Heart left ventricle (tissue), 16 donors: Measurements from ENCODE around the gene RBMS3. TPM values are rescaled to one million over a fixed set of nuclear protein-coding genes. Genes with fewer than 3 reads are reported as not detected.
"Not testable (repeated sequence)": the region's sequence is repeated elsewhere in the genome, so short reads cannot be mapped to it uniquely, and the experiment has no call there.

Experiments used
- ATAC-seq, 4 donors: fragments of 200-7000 bp; cut with Tn5 transposase; one replicate each; pipeline ENCODE4 v1.9.1; 2020 to 2022; ENCODE audit warnings: moderate library complexity in 4 of 4, mild to moderate bottlenecking in 3 of 4, moderate number of reproducible peaks in 1 of 4
- DNase-seq, 5 donors: peaks; one replicate each; pipeline ENCODE4 v3.0.0-alpha.2; 2020
- H3K27ac ChIP-seq, 12 donors: fragments of 200-600 bp; sonication (generic) in 4 of 12; one replicate each; pipeline versions ENCODE4 v1.5.0 to v1.8.0; 2016 to 2022; ENCODE audit warnings: mild to moderate bottlenecking in 2 of 12
- H3K27me3 ChIP-seq, 9 donors: fragments of 200-600 bp; sonication (generic) in 2 of 9; one replicate each; pipeline versions ENCODE4 v1.5.1 to v1.8.0; 2016 to 2022; ENCODE audit warnings: mild to moderate bottlenecking in 3 of 9
- H3K36me3 ChIP-seq, 9 donors: fragments of 200-600 bp; sonication (generic) in 2 of 9; one replicate each; pipeline versions ENCODE4 v1.5.0 to v1.8.0; 2018 to 2022; ENCODE audit warnings: mild to moderate bottlenecking in 2 of 9
- H3K4me1 ChIP-seq, 12 donors: fragments of 200-600 bp; sonication (generic) in 4 of 12; one replicate each; pipeline versions ENCODE4 v1.5.0 to v1.8.0; 2016 to 2022; ENCODE audit warnings: mild to moderate bottlenecking in 3 of 12
- H3K4me3 ChIP-seq, 12 donors: fragments of 200-600 bp; sonication (generic) in 4 of 12; one replicate each; pipeline versions ENCODE4 v1.5.0 to v1.8.0; 2017 to 2022; ENCODE audit warnings: mild to moderate bottlenecking in 9 of 12, moderate library complexity in 4 of 12
- H3K9me3 ChIP-seq, 12 donors: fragments of 200-600 bp; sonication (generic) in 4 of 12; one replicate each; pipeline versions ENCODE4 v1.5.0 to v1.8.0; 2016 to 2022; ENCODE audit warnings: mild to moderate bottlenecking in 1 of 12
- POLR2A ChIP-seq, 2 donors: fragments of 450-650 bp; IDR thresholded peaks; one replicate each; pipeline ENCODE4 v1.6.1; 2017; ENCODE audit warnings: antibody characterized with exemption in 2 of 2, mild to moderate bottlenecking in 2 of 2, moderate library complexity in 2 of 2
- WGBS, 4 donors: extraction: QIAGEN DNeasy Blood & Tissue Kit in 2 of 4; methylation state at CpG; one replicate each; pipeline versions ENCODE4 v1.1.5 to v1.1.7; 2013 to 2018; 5-methylcytosine and 5-hydroxymethylcytosine counted together
- intact Hi-C, 10 donors: fragments of 100-400 bp; cut with DNase I; formaldehyde crosslinking; loops; one replicate each; pipeline versions ENCODE4 v1.11.1 to v1.14.2; 2022
- polyA plus RNA-seq, 2 donors: library from polyadenylated mRNA; stranded (reverse); fragments of 200-250 nt; gene quantifications; one replicate each; pipeline ENCODE4 v1.2.3, GENCODE V29; 2013
- total RNA-seq, 9 donors: library from RNA; depleted of rRNA in 2 of 9; stranded (reverse); fragments of >200 nt in 2 of 9; fragmentation: NEBNext Ultra II Directional in 3 of 9; extraction: Animal tissue kit (Norgen Biotek cat#: 25700) in 3 of 9; gene quantifications; one replicate each; pipeline versions ENCODE4 v1.1.0 to v1.2.4, GENCODE V29; 2016 to 2023
- TF ChIP-seq, protein P1 (sequence below), 12 donors: fragments of 200-600 bp; sonication (generic) in 4 of 12; IDR thresholded peaks; one replicate each; pipeline versions ENCODE4 v1.5.0 to v1.8.0; 2018 to 2022; ENCODE audit warnings: antibody characterized with exemption in 12 of 12, mild to moderate bottlenecking in 5 of 12
- donor health status: ischemic (EF 13 %, LVEDD 7.1; RV severe dilation, severe dysfunction).
- donor health status: healthy with polysubstance abuse.
- donor health status: DM: no; HTN: yes; CAD: no.
- donor health status: DM: no; HTN: no; CAD: no.
- donor health status: ischemic (EF 25% LVEDD 6.9; RV normal size, moderate dysfunction).
- donor health status: ischemic (EF 25% LVEDD 5.7; RV mildly dilated, moderate dysfunction).
- donor health status: healthy.
- donor health status: DM: yes; HTN: yes; CAD: no.
- donor health status: ischemic (EF 35%, LVEDD 5.7; RV mildly dilated, moderate dysfunction).
- donor health status: nonischemic (EF 11% LVEDD 7.7; RV severe dilation, severe dysfunction).
- donor health status: DM: yes; HTN: yes; CAD: no.
- donor health status: PGD.
- donor health status: ischemic (EF 29% LVEDD 5.4; RV normal size, mild dysfunction).
- donor health status: nonischemic (EF 23%, LVEDD 6.1; RV moderate dilation, normal function).

Gene RBMS3
- total and polyA plus RNA-seq, 11 donors, result 4.8 to 35.6 (median 26.1) TPM

GRCh38 chr3:29668728-29669127 is 387.9 kb downstream of the RBMS3 start:
- H3K4me3 ChIP-seq, result no peak overlapping the region
- WGBS, 4 donors, result 72 to 100% (median 96%) methylated on average over 2 of the region's 2 CpGs
- no peaks in the 10 kb centered on the region for H3K36me3 ChIP-seq
- peaks cover 0 to 5% (median 0%) of the 10 kb centered on the region in 12 donors for H3K4me1 ChIP-seq
- no peak for TF ChIP-seq POLR2A (IDR thresholded peaks at IDR 0.05)
- TF ChIP-seq, protein P1, sequence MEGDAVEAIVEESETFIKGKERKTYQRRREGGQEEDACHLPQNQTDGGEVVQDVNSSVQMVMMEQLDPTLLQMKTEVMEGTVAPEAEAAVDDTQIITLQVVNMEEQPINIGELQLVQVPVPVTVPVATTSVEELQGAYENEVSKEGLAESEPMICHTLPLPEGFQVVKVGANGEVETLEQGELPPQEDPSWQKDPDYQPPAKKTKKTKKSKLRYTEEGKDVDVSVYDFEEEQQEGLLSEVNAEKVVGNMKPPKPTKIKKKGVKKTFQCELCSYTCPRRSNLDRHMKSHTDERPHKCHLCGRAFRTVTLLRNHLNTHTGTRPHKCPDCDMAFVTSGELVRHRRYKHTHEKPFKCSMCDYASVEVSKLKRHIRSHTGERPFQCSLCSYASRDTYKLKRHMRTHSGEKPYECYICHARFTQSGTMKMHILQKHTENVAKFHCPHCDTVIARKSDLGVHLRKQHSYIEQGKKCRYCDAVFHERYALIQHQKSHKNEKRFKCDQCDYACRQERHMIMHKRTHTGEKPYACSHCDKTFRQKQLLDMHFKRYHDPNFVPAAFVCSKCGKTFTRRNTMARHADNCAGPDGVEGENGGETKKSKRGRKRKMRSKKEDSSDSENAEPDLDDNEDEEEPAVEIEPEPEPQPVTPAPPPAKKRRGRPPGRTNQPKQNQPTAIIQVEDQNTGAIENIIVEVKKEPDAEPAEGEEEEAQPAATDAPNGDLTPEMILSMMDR (IDR thresholded peaks at IDR 0.05), result no peak
- no peaks in the 10 kb centered on the region for H3K27me3 ChIP-seq
- H3K9me3 ChIP-seq, result peaks cover 0 to 2% (median 0%) of the 10 kb centered on the region in 12 donors
- no peak overlapping the region for H3K27ac ChIP-seq
- DNase-seq (no peak), ATAC-seq (no peak)
- intact Hi-C loops, result no loop called here

DNA sequence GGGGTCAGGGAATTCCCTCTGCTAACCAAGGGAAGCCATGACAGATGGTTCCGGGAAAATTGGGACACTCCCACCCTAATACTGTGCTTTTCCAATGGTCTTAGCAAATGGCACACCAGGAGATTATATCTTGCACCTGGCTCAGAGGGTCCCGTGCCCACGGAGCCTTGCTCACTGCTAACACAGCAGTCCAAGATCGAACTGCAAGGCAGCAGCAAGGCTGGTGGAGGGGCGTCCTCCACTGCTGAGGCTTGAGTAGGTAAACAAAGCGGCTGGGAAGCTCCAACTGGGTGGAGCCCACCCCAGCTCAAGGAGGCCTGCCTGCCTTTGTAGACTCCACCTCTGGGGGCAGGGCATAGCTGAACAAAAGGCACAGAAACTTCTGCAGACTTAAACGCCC is 389.6 kb downstream of the RBMS3 start:
- WGBS, 4 donors, result 89 to 97% (median 95%) methylated on average over 6 to 7 of the region's 7 CpGs
- DNase-seq, H3K36me3 ChIP-seq, H3K4me3 ChIP-seq, H3K27ac ChIP-seq, H3K27me3 ChIP-seq, H3K4me1 ChIP-seq, intact Hi-C loops, ATAC-seq: not testable (repeated sequence)
- peaks cover 0 to 13% (median 0%) of the 10 kb centered on the region in 12 donors for H3K9me3 ChIP-seq

DNA sequence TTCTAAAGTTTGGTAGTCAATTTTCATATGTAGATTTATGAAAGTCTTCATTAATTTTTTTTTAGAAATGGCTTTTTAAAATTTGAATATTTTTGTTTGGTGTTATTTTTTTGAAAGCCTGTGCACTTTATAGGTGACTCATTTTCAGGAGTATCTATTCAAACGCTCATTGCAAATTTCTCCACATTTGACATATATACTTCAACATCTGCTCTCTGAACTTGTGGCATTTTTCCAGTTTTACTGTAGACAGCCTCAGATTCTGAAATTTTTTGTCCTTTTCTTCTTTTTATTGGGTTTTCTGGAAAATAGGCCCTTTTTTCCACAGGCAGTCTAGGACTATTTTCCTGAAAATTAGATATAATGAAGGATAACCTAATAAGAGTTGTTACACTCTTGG is 396.6 kb downstream of the RBMS3 start:
- intact Hi-C loops, result no loop called here
- DNase-seq (no peak), ATAC-seq (no peak)
- Histone ChIP-seq H3K36me3 (no peaks in the 10 kb centered on the region), H3K4me3 (no peak overlapping the region), H3K9me3 (peaks cover 0 to 33% (median 0%) of the 10 kb centered on the region in 12 donors), H3K4me1 (peaks cover 0 to 9% (median under 1%) of the 10 kb centered on the region in 12 donors), H3K27me3 (no peaks in the 10 kb centered on the region), H3K27ac (no peak overlapping the region)
- TF ChIP-seq, protein P1 (IDR thresholded peaks at IDR 0.05), result no peak
- no peak for TF ChIP-seq POLR2A (IDR thresholded peaks at IDR 0.05)
- WGBS, 4 donors, result 90 to 92% (median 91%) methylated on average over 1 of the region's 1 CpG

DNA sequence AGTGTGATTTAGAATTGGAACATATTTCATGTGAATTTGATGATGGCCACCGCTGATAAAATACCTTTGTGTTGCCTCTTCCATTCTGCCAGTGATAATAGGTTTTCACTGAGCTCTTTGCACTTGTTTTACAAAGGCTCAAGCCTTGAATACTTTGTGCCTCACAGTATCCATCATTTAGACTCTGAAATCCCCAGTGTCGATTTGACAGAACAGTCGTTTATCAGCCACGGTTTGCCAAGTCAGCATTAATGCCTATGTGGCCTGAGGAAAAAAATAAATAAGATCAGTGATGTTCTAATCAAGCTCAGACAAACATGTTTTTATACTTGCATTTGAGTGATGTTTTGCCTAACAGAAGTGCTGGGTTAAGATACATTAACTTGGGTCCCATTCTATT is 399.1 kb downstream of the RBMS3 start:
- 70 to 76% (median 72%) methylated on average over 4 of the region's 4 CpGs for WGBS, 4 donors
- Histone ChIP-seq H3K9me3 (peaks cover 0 to 25% (median 0%) of the 10 kb centered on the region in 12 donors), H3K4me1 (peaks cover 0 to 30% (median 17%) of the 10 kb centered on the region in 12 donors), H3K4me3 (no peak overlapping the region), H3K27ac (no peak overlapping the region), H3K27me3 (no peaks in the 10 kb centered on the region), H3K36me3 (no peaks in the 10 kb centered on the region)
- no peak for DNase-seq
- intact Hi-C loops, result loop anchor here in 4 of 10 donors (5.0 to 10.0 kb wide), 2 partner anchors 38 to 75 kb away; no protein-coding TSS in a partner anchor
- ATAC-seq, result no peak
- TF ChIP-seq POLR2A (IDR thresholded peaks at IDR 0.05), result no peak

DNA sequence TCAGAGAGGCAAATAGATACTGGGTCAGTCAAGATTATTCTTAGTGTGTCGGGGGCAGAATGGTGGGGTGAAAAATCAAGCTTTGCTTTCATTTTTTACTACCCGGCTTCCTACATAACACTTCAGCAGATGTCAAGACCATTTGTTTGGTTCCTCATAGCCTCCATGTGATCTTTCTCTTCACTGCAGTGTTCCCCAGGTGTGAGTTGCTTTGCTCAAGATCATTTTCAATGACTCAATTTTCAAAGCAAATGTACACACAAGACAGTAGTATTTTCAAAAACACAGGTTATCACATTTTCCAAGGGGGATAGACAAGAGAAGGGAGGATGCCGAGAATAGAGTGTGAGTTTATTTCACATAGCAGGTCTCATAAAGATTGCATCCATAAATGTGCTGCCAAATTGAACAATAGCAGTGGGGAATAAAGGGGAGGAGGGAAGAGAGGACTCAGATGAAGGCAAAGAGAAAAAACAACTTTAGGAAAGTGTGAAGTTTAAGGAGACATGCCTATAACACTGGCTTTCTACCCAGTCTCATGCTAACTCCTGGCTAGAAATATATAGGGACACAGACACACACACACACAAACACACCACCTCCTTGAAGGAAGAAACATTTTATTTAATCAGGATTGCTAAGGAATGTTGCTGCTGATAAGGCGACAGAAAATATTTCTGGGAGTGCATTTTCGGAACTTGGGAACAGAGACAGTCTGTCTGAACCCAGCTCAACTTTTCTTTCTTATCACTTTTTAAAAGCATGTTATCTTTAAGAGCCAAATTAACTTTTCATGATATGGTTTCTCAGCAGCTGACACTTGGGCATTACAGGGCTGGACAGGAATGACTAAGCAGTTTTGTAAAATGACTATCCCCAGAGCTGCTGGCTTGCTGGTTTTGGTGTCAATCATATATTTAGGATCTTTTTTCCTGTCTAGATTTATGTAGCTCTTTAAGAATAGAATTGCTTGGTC is 402.4 kb downstream of the RBMS3 start:
- WGBS, 4 donors, result 25 to 34% (median 29%) methylated on average over 5 of the region's 5 CpGs
- Histone ChIP-seq H3K4me1 (peaks cover 0 to 44% (median 28%) of the 10 kb centered on the region in 12 donors), H3K27ac (peak overlapping the region; percentile 34 to 85 (median 73)), H3K4me3 (peak overlapping the region in 3 of 12 donors; percentile 13 to 16 (median 15)), H3K36me3 (no peaks in the 10 kb centered on the region), H3K27me3 (no peaks in the 10 kb centered on the region), H3K9me3 (peaks cover 0 to 6% (median 0%) of the 10 kb centered on the region in 12 donors)
- peak in 1 of 5 donors; percentile 15 for DNase-seq
- TF ChIP-seq POLR2A (IDR thresholded peaks at IDR 0.05), result no peak
- TF ChIP-seq, protein P1 (IDR thresholded peaks at IDR 0.05), result no peak
- intact Hi-C loops, result loop anchor here in 4 of 10 donors (5.0 to 10.0 kb wide), 2 partner anchors 41 to 71 kb away; no protein-coding TSS in a partner anchor
- peak; percentile 69 to 83 (median 81) for ATAC-seq
